COLO668 (cell line): ENCODE data around the gene CENPP.
A peak's percentile ranks its signal among the peaks of the same experiment; 100 is the strongest.
"Not testable (repeated sequence)": the region's sequence is repeated elsewhere in the genome, so short reads cannot be mapped to it uniquely, and the experiment has no call there.

Experiments
- DNase-seq: peaks from one replicate; lab custom pipeline; 2025; ENCODE audit not compliant: unreplicated experiment; lab: John Stamatoyannopoulos, UW

CENPP gene

GRCh38 chr9:92377876-92378275 is 52.1 kb downstream of the CENPP start:
- DNase-seq, result peak; percentile 12

GRCh38 chr9:92378865-92379560 is 53.3 kb downstream of the CENPP start:
- peak; percentile 25 for DNase-seq

- DNase-seq, result no peak
Measured at GRCh38 chr9:92380603-92381002, 54.9 kb downstream of the CENPP start.

- DNase-seq, result no peak
Measured at GRCh38 chr9:92381775-92382174, 56.0 kb downstream of the CENPP start.

GRCh38 chr9:92384375-92384774 is 58.6 kb downstream of the CENPP start:
- DNase-seq, result no peak

GRCh38 chr9:92385001-92385400 is 59.2 kb downstream of the CENPP start:
- DNase-seq, result no peak

GRCh38 chr9:92385477-92385876 is 59.7 kb downstream of the CENPP start:
- no peak for DNase-seq

- DNase-seq, result no peak
Measured at GRCh38 chr9:92385953-92386352, 60.2 kb downstream of the CENPP start.

GRCh38 chr9:92392690-92393089 is 66.9 kb downstream of the CENPP start:
- DNase-seq, result no peak

- DNase-seq, result no peak
Measured at GRCh38 chr9:92393686-92394085, 67.9 kb downstream of the CENPP start.

GRCh38 chr9:92395617-92396016 is 69.9 kb downstream of the CENPP start:
- no peak for DNase-seq

GRCh38 chr9:92397853-92398252 is 72.1 kb downstream of the CENPP start:
- no peak for DNase-seq

- DNase-seq, result no peak
Measured at GRCh38 chr9:92402360-92402759, 76.6 kb downstream of the CENPP start.

GRCh38 chr9:92402826-92403745 is 77.3 kb downstream of the CENPP start:
- DNase-seq, result no peak

- no peak for DNase-seq
Measured at GRCh38 chr9:92404042-92404836, 78.5 kb downstream of the CENPP start, which contains the start of gene OGN. Gene OGN (minus strand): TSS chr9:92404578. CDS start chr9:92403407, 1,171 bp downstream.

- no peak for DNase-seq
Measured at GRCh38 chr9:92405818-92406217, 80.1 kb downstream of the CENPP start.

- no peak for DNase-seq
Measured at GRCh38 chr9:92406477-92406876, 80.7 kb downstream of the CENPP start.

GRCh38 chr9:92407818-92408217 is 82.1 kb downstream of the CENPP start:
- DNase-seq, result no peak

GRCh38 chr9:92408747-92409478 is 83.2 kb downstream of the CENPP start:
- DNase-seq, result no peak

- DNase-seq, result not testable (repeated sequence)
Measured at GRCh38 chr9:92411157-92411556, 85.4 kb downstream of the CENPP start.

- no peak for DNase-seq
Measured at GRCh38 chr9:92414566-92414965, 88.8 kb downstream of the CENPP start.
